Naive thymus-derived CD4-positive, alpha-beta T cell (primary cell): ENCODE results near the gene NLGN4X. TPM values are rescaled to one million over a fixed set of nuclear protein-coding genes. Genes with fewer than 3 reads are reported as not detected.

Experiments
- ATAC-seq: fragments of 150-1000 bp; cut with Tn5 transposase; 2 replicates; pipeline ENCODE4 v1.10.0; 2021; ENCODE audit warnings: mild to moderate bottlenecking, moderate library complexity
- CTCF ChIA-PET: fragments of 350-600 bp; sonication (Branson Sonifier 250); formaldehyde crosslinking; loops from one replicate; lab custom pipeline; 2021; ENCODE audit warnings: antibody characterized with exemption; lab: Charles Lee
- POLR2A ChIA-PET: fragments of 350-600 bp; sonication (Branson Sonifier 250); formaldehyde crosslinking; loops from one replicate; lab custom pipeline; 2021; ENCODE audit warnings: antibody characterized with exemption, inconsistent platforms; lab: Charles Lee
- DNase-seq, 9 donors: peaks; one replicate each; pipeline versions ENCODE4 v3.0.0 to v3.0.0-alpha.2; 2020 to 2022; ENCODE audit warnings: mixed read lengths in 1 of 9
- H3K27ac ChIP-seq: one replicate; pipeline ENCODE4 v1.7.0; 2013; ENCODE audit warnings: mild to moderate bottlenecking, low read depth, low read length, moderate library complexity
- H3K27me3 ChIP-seq, 2 donors: one replicate each; pipeline ENCODE4 v1.7.0; 2013; ENCODE audit warnings: low read length in 2 of 2, mild to moderate bottlenecking in 2 of 2, moderate library complexity in 2 of 2; ENCODE audit not compliant: control insufficient read depth in 2 of 2, insufficient read depth in 2 of 2
- H3K36me3 ChIP-seq, 3 experiments: 1 replicate in 2 of 3; 2 replicates in 1 of 3; pipeline ENCODE4 v1.7.0; 2013; ENCODE audit warnings: low read length in 3 of 3, mild to moderate bottlenecking in 3 of 3, moderate library complexity in 1 of 3; ENCODE audit not compliant: insufficient read depth in 3 of 3, control insufficient read depth in 2 of 3
- H3K4me1 ChIP-seq, 2 donors: one replicate each; pipeline ENCODE4 v1.7.0; 2013; ENCODE audit warnings: low read length in 2 of 2, mild to moderate bottlenecking in 2 of 2, moderate library complexity in 1 of 2; ENCODE audit not compliant: control insufficient read depth in 2 of 2, insufficient read depth in 2 of 2
- H3K4me3 ChIP-seq: 2 replicates; pipeline ENCODE4 v1.7.0; 2013; ENCODE audit warnings: mild to moderate bottlenecking, low read length
- H3K9me3 ChIP-seq, 3 experiments: 1 replicate in 2 of 3; 2 replicates in 1 of 3; pipeline ENCODE4 v1.7.0; 2013; ENCODE audit warnings: low read length in 3 of 3; ENCODE audit not compliant: control insufficient read depth in 2 of 3
- H3K27ac Mint-ChIP-seq, 9 donors: one replicate each; pipeline ENCODE4 v1.8.0; 2020 to 2022; ENCODE audit warnings: mixed read lengths in 9 of 9, mild to moderate bottlenecking in 8 of 9, moderate library complexity in 5 of 9, inconsistent platforms in 2 of 9
- H3K27me3 Mint-ChIP-seq, 5 donors: one replicate each; pipeline ENCODE4 v1.8.0; 2021 to 2022; ENCODE audit warnings: mixed read lengths in 5 of 5, mild to moderate bottlenecking in 1 of 5
- H3K36me3 Mint-ChIP-seq, 5 donors: one replicate each; pipeline ENCODE4 v1.8.0; 2020 to 2022; ENCODE audit warnings: mixed read lengths in 5 of 5, mild to moderate bottlenecking in 3 of 5, inconsistent platforms in 1 of 5
- H3K4me1 Mint-ChIP-seq, 7 donors: one replicate each; pipeline ENCODE4 v1.8.0; 2020 to 2022; ENCODE audit warnings: mixed read lengths in 7 of 7, mild to moderate bottlenecking in 3 of 7, inconsistent platforms in 1 of 7
- H3K4me3 Mint-ChIP-seq, 10 donors: one replicate each; pipeline ENCODE4 v1.8.0; 2020 to 2022; ENCODE audit warnings: mild to moderate bottlenecking in 10 of 10, mixed read lengths in 10 of 10, moderate library complexity in 6 of 10, inconsistent platforms in 2 of 10
- H3K9me3 Mint-ChIP-seq, 11 donors: one replicate each; pipeline ENCODE4 v1.8.0; 2020 to 2022; ENCODE audit warnings: mixed read lengths in 11 of 11, mild to moderate bottlenecking in 4 of 11, inconsistent platforms in 1 of 11, moderate library complexity in 1 of 11
- intact Hi-C, 2 donors: fragments of 100-400 bp; cut with micrococcal nuclease; formaldehyde crosslinking; loops; one replicate each; pipeline ENCODE4 v1.15.1; 2023
- polyA plus RNA-seq, 2 donors: library from polyadenylated mRNA; unstranded; fragments of 300-500 nt; fragmentation: Illumina TruSeq; gene quantifications; one replicate each; pipeline ENCODE4 v1.2.3, GENCODE V29; 2021
- total RNA-seq, 6 experiments: library from RNA in 5 of 6; stranded (reverse) in 5 of 6; gene quantifications; 1 replicate in 5 of 6; 2 replicates in 1 of 6; pipeline ENCODE4 v1.2.3 and lab custom pipeline; 2021 to 2026

NLGN4X gene
- not detected for total RNA-seq
- under 1 TPM in 1 of 2 donors, not detected in 1; 0.17 TPM for polyA plus RNA-seq
- total RNA-seq (lab: John Stamatoyannopoulos, UW) = not detected

- ChIA-PET POLR2A (no interaction called here), CTCF (no interaction called here)
- Histone ChIP-seq H3K27me3 (no peaks in the 10 kb centered on the region), H3K36me3 (no peaks in the 10 kb centered on the region), H3K9me3 (no peaks in the 10 kb centered on the region), H3K4me3 (no peak within 1 kb of the TSS), H3K27ac (no peak within 1 kb of the TSS), H3K4me1 (no peaks in the 10 kb centered on the region)
- Mint-ChIP-seq H3K36me3 (peaks cover 0 to 13% (median 0%) of the 10 kb centered on the region in 5 donors), H3K4me1 (peaks cover 0 to 20% (median 0%) of the 10 kb centered on the region in 7 donors), H3K4me3 (peak within 1 kb of the TSS in 7 of 10 donors; percentile 38 to 74 (median 64)), H3K9me3 (peaks cover 0 to 13% (median 1%) of the 10 kb centered on the region in 11 donors), H3K27ac (no peak within 1 kb of the TSS), H3K27me3 (peaks cover 26 to 44% (median 34%) of the 10 kb centered on the region in 5 donors)
- intact Hi-C loops = no loop called here
- ATAC-seq (no peak), DNase-seq (no peak)
Measured at GRCh38 chrX:6228720-6229119, at the start of gene NLGN4X. Gene NLGN4X (minus strand): TSS chrX:6228867. CDS start chrX:6151466, 77,401 bp downstream.

GRCh38 chrX:6266041-6266440, 37.4 kb upstream of the NLGN4X start:
- H3K4me3 Mint-ChIP-seq = no peak overlapping the region
- H3K9me3 Mint-ChIP-seq = peaks cover 0 to 1% (median 0%) of the 10 kb centered on the region in 11 donors
- H3K36me3 Mint-ChIP-seq = no peaks in the 10 kb centered on the region
- Histone ChIP-seq H3K36me3 (no peaks in the 10 kb centered on the region), H3K4me3 (no peak overlapping the region), H3K9me3 (no peaks in the 10 kb centered on the region), H3K4me1 (no peaks in the 10 kb centered on the region), H3K27me3 (no peaks in the 10 kb centered on the region), H3K27ac (no peak overlapping the region)
- ATAC-seq (no peak), DNase-seq (no peak)
- ChIA-PET POLR2A (no interaction called here), CTCF (no interaction called here)
- no peak overlapping the region for H3K27ac Mint-ChIP-seq
- H3K27me3 Mint-ChIP-seq = no peaks in the 10 kb centered on the region
- intact Hi-C loops = no loop called here
- no peaks in the 10 kb centered on the region for H3K4me1 Mint-ChIP-seq

- Mint-ChIP-seq H3K36me3 (no peaks in the 10 kb centered on the region), H3K27me3 (no peaks in the 10 kb centered on the region), H3K9me3 (no peaks in the 10 kb centered on the region), H3K4me1 (no peaks in the 10 kb centered on the region), H3K27ac (no peak overlapping the region), H3K4me3 (no peak overlapping the region)
- ChIA-PET POLR2A (no interaction called here), CTCF (no interaction called here)
- no peak for DNase-seq
- Histone ChIP-seq H3K4me1 (no peaks in the 10 kb centered on the region), H3K9me3 (no peaks in the 10 kb centered on the region), H3K27ac (no peak overlapping the region), H3K27me3 (no peaks in the 10 kb centered on the region), H3K4me3 (no peak overlapping the region), H3K36me3 (no peaks in the 10 kb centered on the region)
- intact Hi-C loops = no loop called here
- no peak for ATAC-seq
Measured at GRCh38 chrX:6262959-6263358, 34.3 kb upstream of the NLGN4X start.

GRCh38 chrX:6257025-6257424, 28.4 kb upstream of the NLGN4X start:
- no peak overlapping the region for H3K27ac Mint-ChIP-seq

GRCh38 chrX:6244666-6245065, 16.0 kb upstream of the NLGN4X start:
- Histone ChIP-seq H3K4me1 (no peaks in the 10 kb centered on the region), H3K27me3 (no peaks in the 10 kb centered on the region), H3K27ac (no peak overlapping the region), H3K36me3 (no peaks in the 10 kb centered on the region), H3K4me3 (no peak overlapping the region), H3K9me3 (no peaks in the 10 kb centered on the region)
- H3K4me1 Mint-ChIP-seq = no peaks in the 10 kb centered on the region
- intact Hi-C loops = no loop called here
- H3K27me3 Mint-ChIP-seq = no peaks in the 10 kb centered on the region
- no peaks in the 10 kb centered on the region for H3K36me3 Mint-ChIP-seq
- ChIA-PET POLR2A (no interaction called here), CTCF (no interaction called here)
- H3K27ac Mint-ChIP-seq = no peak overlapping the region
- no peak for DNase-seq
- H3K9me3 Mint-ChIP-seq = peaks cover 0 to 12% (median 2%) of the 10 kb centered on the region in 11 donors
- ATAC-seq = no peak
- H3K4me3 Mint-ChIP-seq = no peak overlapping the region

More at GRCh38 chrX:6257025-6257424, 28.4 kb upstream of the NLGN4X start:
- Mint-ChIP-seq H3K9me3 (peaks cover 0 to 4% (median 0%) of the 10 kb centered on the region in 11 donors), H3K36me3 (no peaks in the 10 kb centered on the region), H3K4me1 (no peaks in the 10 kb centered on the region), H3K27me3 (no peaks in the 10 kb centered on the region), H3K4me3 (no peak overlapping the region)
- Histone ChIP-seq H3K27me3 (no peaks in the 10 kb centered on the region), H3K9me3 (no peaks in the 10 kb centered on the region), H3K4me1 (no peaks in the 10 kb centered on the region), H3K4me3 (no peak overlapping the region), H3K36me3 (no peaks in the 10 kb centered on the region), H3K27ac (no peak overlapping the region)
- intact Hi-C loops = no loop called here
- ChIA-PET CTCF (no interaction called here), POLR2A (no interaction called here)
- ATAC-seq (no peak), DNase-seq (no peak)

- Mint-ChIP-seq H3K36me3 (no peaks in the 10 kb centered on the region), H3K9me3 (peaks cover 0 to 12% (median 2%) of the 10 kb centered on the region in 11 donors), H3K4me3 (no peak overlapping the region), H3K27me3 (no peaks in the 10 kb centered on the region), H3K4me1 (no peaks in the 10 kb centered on the region), H3K27ac (no peak overlapping the region)
- Histone ChIP-seq H3K27me3 (no peaks in the 10 kb centered on the region), H3K4me3 (no peak overlapping the region), H3K9me3 (no peaks in the 10 kb centered on the region), H3K27ac (no peak overlapping the region), H3K36me3 (no peaks in the 10 kb centered on the region), H3K4me1 (no peaks in the 10 kb centered on the region)
- no peak for DNase-seq
- ATAC-seq = no peak
- intact Hi-C loops = no loop called here
- POLR2A ChIA-PET = no interaction called here
- CTCF ChIA-PET = no interaction called here
Measured at GRCh38 chrX:6238576-6238975, 9.9 kb upstream of the NLGN4X start.

- intact Hi-C loops = no loop called here
- Histone ChIP-seq H3K27me3 (no peaks in the 10 kb centered on the region), H3K4me1 (no peaks in the 10 kb centered on the region), H3K36me3 (no peaks in the 10 kb centered on the region), H3K9me3 (no peaks in the 10 kb centered on the region), H3K4me3 (no peak overlapping the region), H3K27ac (no peak overlapping the region)
- peaks cover 0 to 13% (median 1%) of the 10 kb centered on the region in 11 donors for H3K9me3 Mint-ChIP-seq
- peaks cover 26 to 44% (median 34%) of the 10 kb centered on the region in 5 donors for H3K27me3 Mint-ChIP-seq
- ChIA-PET CTCF (no interaction called here), POLR2A (no interaction called here)
- peak overlapping the region in 7 of 10 donors; percentile 38 to 70 (median 62) for H3K4me3 Mint-ChIP-seq
- H3K4me1 Mint-ChIP-seq = peaks cover 0 to 20% (median 0%) of the 10 kb centered on the region in 7 donors
- peaks cover 0 to 13% (median 0%) of the 10 kb centered on the region in 5 donors for H3K36me3 Mint-ChIP-seq
- ATAC-seq (no peak), DNase-seq (no peak)
- H3K27ac Mint-ChIP-seq = no peak overlapping the region
Measured at GRCh38 chrX:6227935-6228334, 732 bp downstream of the NLGN4X start.
